B cell (primary cell): ENCODE data around the gene ZNF587B. TPM values are rescaled to one million over a fixed set of nuclear protein-coding genes. Genes with fewer than 3 reads are reported as not detected.
A peak's percentile ranks its signal among the peaks of the same experiment; 100 is the strongest.

Experiments used
- ATAC-seq: fragments of 200-7000 bp; cut with Tn5 transposase; one replicate; pipeline ENCODE4 v1.10.0; 2021; ENCODE audit warnings: low read depth, mild to moderate bottlenecking, moderate number of reproducible peaks, moderate library complexity
- CTCF ChIA-PET: fragments of 350-600 bp; sonication (Branson Sonifier 250); formaldehyde crosslinking; loops from one replicate; lab custom pipeline; 2021; ENCODE audit warnings: antibody characterized with exemption, inconsistent platforms; lab: Charles Lee
- POLR2A ChIA-PET: fragments of 350-600 bp; sonication (Branson Sonifier 250); formaldehyde crosslinking; loops from one replicate; lab custom pipeline; 2021; ENCODE audit warnings: antibody characterized with exemption; lab: Charles Lee
- DNase-seq: peaks from one replicate; pipeline ENCODE4 v3.0.0; 2013
- H2AFZ ChIP-seq: 2 replicates; pipeline ENCODE4 v1.6.1; 2012; ENCODE audit warnings: mild to moderate bottlenecking, low read depth, low read length; ENCODE audit not compliant: insufficient read depth, poor library complexity, severe bottlenecking
- H3K27ac ChIP-seq, 2 donors: 1 replicate in 1 of 2; 2 replicates in 1 of 2; pipeline ENCODE4 v1.5.1; 2012 to 2013; ENCODE audit warnings: low read length in 2 of 2, mild to moderate bottlenecking in 2 of 2, moderate library complexity in 1 of 2
- H3K27me3 ChIP-seq, 4 experiments: fragments of 200-600 bp in 1 of 4; sonication (generic) in 1 of 4; replicated peaks in 1 of 4; 1 replicate in 2 of 4; 2 replicates in 2 of 4; pipeline versions ENCODE4 v1.6.1 to v1.7.0; 2013 to 2016; ENCODE audit warnings: low read length in 3 of 4, mild to moderate bottlenecking in 2 of 4, mixed read lengths in 1 of 4, moderate library complexity in 1 of 4; ENCODE audit not compliant: insufficient read depth in 4 of 4, control insufficient read depth in 3 of 4; ENCODE audit errors: control extremely low read depth in 1 of 4
- H3K36me3 ChIP-seq, 2 experiments: replicated peaks in 1 of 2; 1 replicate in 1 of 2; 2 replicates in 1 of 2; pipeline versions ENCODE4 v1.6.1 to v1.7.1; 2013; ENCODE audit warnings: low read length in 1 of 2; ENCODE audit not compliant: insufficient read depth in 2 of 2, control insufficient read depth in 1 of 2; ENCODE audit errors: control extremely low read depth in 1 of 2, extremely low read depth in 1 of 2
- H3K4me1 ChIP-seq, 2 donors: fragments of 200-600 bp in 1 of 2; sonication (generic) in 1 of 2; 1 replicate in 1 of 2; 2 replicates in 1 of 2; pipeline versions ENCODE4 v1.5.1 to v1.6.1; 2013 to 2017; ENCODE audit warnings: low read length in 2 of 2; ENCODE audit not compliant: control insufficient read depth in 2 of 2, insufficient read depth in 2 of 2
- H3K4me2 ChIP-seq: replicated peaks from 2 replicates; pipeline ENCODE3; 2012; ENCODE audit warnings: mild to moderate bottlenecking, low read depth, low read length; ENCODE audit not compliant: poor library complexity, severe bottlenecking
- H3K4me3 ChIP-seq, 5 experiments: fragments of 200-600 bp in 1 of 5; sonication (generic) in 1 of 5; 1 replicate in 3 of 5; 2 replicates in 2 of 5; pipeline versions ENCODE4 v1.5.1 to v1.7.0; 2011 to 2016; ENCODE audit warnings: low read length in 4 of 5, mild to moderate bottlenecking in 4 of 5, low read depth in 2 of 5, control low read depth in 1 of 5, moderate library complexity in 1 of 5; ENCODE audit not compliant: insufficient read depth in 1 of 5; ENCODE audit errors: control extremely low read depth in 1 of 5, extremely low read depth in 1 of 5
- H3K79me2 ChIP-seq: fragments of 200-600 bp; sonication (generic); one replicate; pipeline ENCODE4 v1.6.0; 2016; ENCODE audit warnings: low read length; ENCODE audit not compliant: control insufficient read depth, insufficient read depth
- H3K9ac ChIP-seq: fragments of 200-600 bp; sonication (generic); 2 replicates; pipeline ENCODE4 v1.6.1; 2017; ENCODE audit warnings: mild to moderate bottlenecking, low read length, moderate library complexity
- H3K9me3 ChIP-seq, 3 donors: one replicate each; pipeline versions ENCODE4 v1.6.1 to v1.7.1; 2013; ENCODE audit warnings: low read length in 2 of 3; ENCODE audit not compliant: control insufficient read depth in 2 of 3, insufficient read depth in 1 of 3; ENCODE audit errors: control extremely low read depth in 1 of 3
- H4K20me1 ChIP-seq: 2 replicates; pipeline ENCODE4 v1.6.0; 2012; ENCODE audit warnings: mild to moderate bottlenecking, low read length; ENCODE audit not compliant: insufficient read depth, control insufficient read depth, poor library complexity, severe bottlenecking
- H3K27ac Mint-ChIP-seq: one replicate; pipeline ENCODE4 v1.8.0; 2021; ENCODE audit warnings: mixed read lengths
- H3K27me3 Mint-ChIP-seq: one replicate; pipeline ENCODE4 v1.8.0; 2021; ENCODE audit warnings: mixed read lengths
- H3K4me1 Mint-ChIP-seq: one replicate; pipeline ENCODE4 v1.8.0; 2021; ENCODE audit warnings: mixed read lengths
- H3K4me3 Mint-ChIP-seq: one replicate; pipeline ENCODE4 v1.8.0; 2021; ENCODE audit warnings: mixed read lengths
- H3K9me3 Mint-ChIP-seq: one replicate; pipeline ENCODE4 v1.8.0; 2022; ENCODE audit warnings: mixed read lengths; ENCODE audit not compliant: insufficient read depth
- EZH2 ChIP-seq: IDR thresholded peaks from 2 replicates; pipeline ENCODE4 v1.6.1; 2012; ENCODE audit warnings: borderline replicate concordance, low read depth, mild to moderate bottlenecking, moderate library complexity, low read length; ENCODE audit not compliant: insufficient read depth, poor library complexity, severe bottlenecking
- WGBS: methylation state at CpG from one replicate; pipeline ENCODE4 v1.1.5; 2013; ENCODE audit warnings: missing lambda C conversion rate; ENCODE audit not compliant: insufficient coverage; 5-methylcytosine and 5-hydroxymethylcytosine counted together
- intact Hi-C: fragments of 100-400 bp; cut with micrococcal nuclease; formaldehyde crosslinking; loops from one replicate; pipeline ENCODE4 v1.10.0; 2022
- polyA plus RNA-seq: library from polyadenylated mRNA; depleted of rRNA; stranded (reverse); fragments of >200 nt; gene quantifications from 2 replicates; pipeline ENCODE4 v1.2.3, GENCODE V29; 2012
- total RNA-seq, 2 donors: library from RNA; stranded (reverse); fragments of 120-200 nt in 1 of 2; gene quantifications; 1 replicate in 1 of 2; 2 replicates in 1 of 2; pipeline versions ENCODE4 v1.2.3 to v1.2.4, GENCODE V29; 2013 to 2022
- TF ChIP-seq, protein P1 (sequence below): fragments of 200-600 bp; IDR thresholded peaks from one replicate; pipeline ENCODE4 v1.8.0; 2022; ENCODE audit warnings: antibody characterized with exemption, mild to moderate bottlenecking

ZNF587B gene
- total and polyA plus RNA-seq, 2 donors (not counting 1 experiment from before 2014, with no cell fraction given) = 9.9 to 29.1 TPM

DNA sequence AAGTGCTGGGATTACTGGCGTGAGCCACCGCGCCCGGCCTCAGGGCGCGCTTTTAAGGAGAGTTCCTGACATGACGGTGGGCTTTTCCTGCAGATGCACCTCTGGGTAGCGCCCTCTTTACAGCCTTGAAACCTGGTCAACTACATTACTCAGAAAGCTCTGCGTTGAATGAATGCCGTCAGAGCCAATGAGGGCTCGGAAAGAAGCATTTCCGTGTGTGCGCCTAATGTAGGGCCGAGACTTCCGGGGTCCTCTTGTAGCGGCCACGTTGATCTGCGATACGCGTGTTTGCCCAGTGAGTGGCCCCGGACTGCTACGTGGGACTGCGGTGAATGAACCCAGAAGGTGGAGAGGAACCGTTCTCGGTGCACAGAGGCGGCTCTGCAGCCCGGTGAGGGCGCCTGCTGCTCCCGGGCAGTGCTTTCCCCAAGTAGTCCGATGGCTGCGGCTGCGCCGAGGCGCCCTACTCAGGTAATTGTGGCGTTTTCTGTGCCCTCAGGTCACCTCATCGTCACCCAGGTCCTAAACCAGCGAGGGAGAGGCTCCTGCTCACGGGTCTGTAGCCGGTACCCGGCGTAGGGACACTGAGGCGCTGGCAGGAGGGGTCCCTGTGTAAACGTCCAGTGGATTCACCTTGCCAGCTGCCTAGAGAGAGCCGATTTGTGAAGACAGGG lies 10.5 kb upstream of the ZNF587B start:
- WGBS = under 1% methylated on average over 43 of the region's 44 CpGs

More for the DNA sequence above, 10.5 kb upstream of the ZNF587B start:
- H3K27ac Mint-ChIP-seq = peak overlapping the region; percentile 97
- Histone ChIP-seq H3K36me3 (no peaks in the 10 kb centered on the region), H2AFZ (peak overlapping the region; percentile 90), H3K9me3 (no peaks in the 10 kb centered on the region), H3K27ac (peak overlapping the region; percentile 75 to 88), H3K4me1 (peaks cover 12 to 17% of the 10 kb centered on the region in 2 donors), H3K9ac (peak overlapping the region; percentile 95), H3K27me3 (no peaks in the 10 kb centered on the region), H4K20me1 (no peaks in the 10 kb centered on the region), H3K4me2 (peak overlapping the region; percentile 84), H3K79me2 (peaks cover 65% of the 10 kb centered on the region), H3K4me3 (peak overlapping the region; percentile 78 to 92 (median 83))
- H3K9me3 Mint-ChIP-seq = no peaks in the 10 kb centered on the region
- DNase-seq (peak; percentile 90), ATAC-seq (peak; percentile 83)
- H3K27me3 Mint-ChIP-seq = no peaks in the 10 kb centered on the region
- ChIA-PET POLR2A (interaction anchor here (0.5 to 1.6 kb wide), 6 partner anchors 18 to 627 kb away, joined by 3 to 12 read pairs (median 4); partner anchors contain the start of genes ZNF274 and ZNF417), CTCF (interaction anchor here (0.7 to 1.2 kb wide), 2 partner anchors 336 to 640 kb away, joined by 3 to 5 read pairs; no protein-coding TSS in a partner anchor)
- H3K4me1 Mint-ChIP-seq = peaks cover 58% of the 10 kb centered on the region
- intact Hi-C loops = loop anchor here (1.0 to 10.0 kb wide), 6 partner anchors 50 to 385 kb away; partner anchors contain the start of genes ZNF211, ZNF417, ZNF586 and ZNF671
- no peak for TF ChIP-seq EZH2
- TF ChIP-seq, protein P1, sequence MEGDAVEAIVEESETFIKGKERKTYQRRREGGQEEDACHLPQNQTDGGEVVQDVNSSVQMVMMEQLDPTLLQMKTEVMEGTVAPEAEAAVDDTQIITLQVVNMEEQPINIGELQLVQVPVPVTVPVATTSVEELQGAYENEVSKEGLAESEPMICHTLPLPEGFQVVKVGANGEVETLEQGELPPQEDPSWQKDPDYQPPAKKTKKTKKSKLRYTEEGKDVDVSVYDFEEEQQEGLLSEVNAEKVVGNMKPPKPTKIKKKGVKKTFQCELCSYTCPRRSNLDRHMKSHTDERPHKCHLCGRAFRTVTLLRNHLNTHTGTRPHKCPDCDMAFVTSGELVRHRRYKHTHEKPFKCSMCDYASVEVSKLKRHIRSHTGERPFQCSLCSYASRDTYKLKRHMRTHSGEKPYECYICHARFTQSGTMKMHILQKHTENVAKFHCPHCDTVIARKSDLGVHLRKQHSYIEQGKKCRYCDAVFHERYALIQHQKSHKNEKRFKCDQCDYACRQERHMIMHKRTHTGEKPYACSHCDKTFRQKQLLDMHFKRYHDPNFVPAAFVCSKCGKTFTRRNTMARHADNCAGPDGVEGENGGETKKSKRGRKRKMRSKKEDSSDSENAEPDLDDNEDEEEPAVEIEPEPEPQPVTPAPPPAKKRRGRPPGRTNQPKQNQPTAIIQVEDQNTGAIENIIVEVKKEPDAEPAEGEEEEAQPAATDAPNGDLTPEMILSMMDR = no peak
- peak overlapping the region; percentile 94 for H3K4me3 Mint-ChIP-seq
